ENCODE data around the gene BAIAP2. TPM values are rescaled to one million over a fixed set of nuclear protein-coding genes. Genes with fewer than 3 reads are reported as not detected.
A peak's percentile ranks its signal among the peaks of the same experiment; 100 is the strongest.

Gene BAIAP2
- total RNA-seq, 6 donors from 2014 or later: 90.7 to 231 (median 123) TPM

DNA sequence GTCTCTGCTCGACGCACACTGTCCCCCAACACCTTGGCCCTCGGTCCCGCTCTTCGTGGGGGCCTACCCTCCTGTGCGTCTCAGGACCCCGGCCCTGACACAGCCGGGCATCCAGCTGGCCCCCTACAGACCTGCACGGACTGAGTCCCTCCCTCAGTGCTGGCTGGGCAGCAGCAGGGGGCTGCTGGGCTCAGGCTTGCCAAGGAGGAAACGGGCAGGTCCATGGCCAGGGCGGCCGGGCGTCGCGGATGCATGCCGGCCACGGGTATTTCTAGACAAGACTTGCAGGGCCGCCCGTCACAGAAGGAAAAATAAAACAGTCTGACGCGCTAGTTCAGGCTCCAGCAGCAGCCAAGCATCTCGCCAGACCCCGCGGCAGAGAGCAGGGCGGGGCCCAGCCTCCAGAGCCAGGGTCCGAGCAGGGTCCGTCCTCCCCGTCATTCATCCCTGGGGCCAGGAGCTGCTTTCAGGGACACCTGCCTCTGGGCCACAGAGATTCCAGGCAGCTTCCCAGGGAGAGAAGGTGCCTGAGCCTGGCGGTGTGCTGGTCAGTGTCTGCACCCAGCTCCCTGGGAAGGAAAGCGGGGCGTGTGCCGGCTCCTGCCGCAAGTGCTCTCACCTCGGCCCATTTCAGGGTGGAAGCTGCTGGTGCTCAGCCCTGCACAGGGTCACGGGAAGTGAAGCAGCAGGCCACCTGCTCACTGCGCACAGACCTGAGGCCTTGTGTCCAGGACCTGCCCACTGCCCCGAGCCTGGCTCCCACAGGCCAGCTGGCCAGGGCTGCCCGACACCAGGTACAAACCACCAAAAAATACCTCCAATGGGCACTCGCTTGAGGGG, 123.1 kb downstream of the BAIAP2 start:
- peak in 1 of 2 donors; percentile 78 for DNase-seq
- no peaks in the 10 kb centered on the region for H3K9me3 ChIP-seq

DNA sequence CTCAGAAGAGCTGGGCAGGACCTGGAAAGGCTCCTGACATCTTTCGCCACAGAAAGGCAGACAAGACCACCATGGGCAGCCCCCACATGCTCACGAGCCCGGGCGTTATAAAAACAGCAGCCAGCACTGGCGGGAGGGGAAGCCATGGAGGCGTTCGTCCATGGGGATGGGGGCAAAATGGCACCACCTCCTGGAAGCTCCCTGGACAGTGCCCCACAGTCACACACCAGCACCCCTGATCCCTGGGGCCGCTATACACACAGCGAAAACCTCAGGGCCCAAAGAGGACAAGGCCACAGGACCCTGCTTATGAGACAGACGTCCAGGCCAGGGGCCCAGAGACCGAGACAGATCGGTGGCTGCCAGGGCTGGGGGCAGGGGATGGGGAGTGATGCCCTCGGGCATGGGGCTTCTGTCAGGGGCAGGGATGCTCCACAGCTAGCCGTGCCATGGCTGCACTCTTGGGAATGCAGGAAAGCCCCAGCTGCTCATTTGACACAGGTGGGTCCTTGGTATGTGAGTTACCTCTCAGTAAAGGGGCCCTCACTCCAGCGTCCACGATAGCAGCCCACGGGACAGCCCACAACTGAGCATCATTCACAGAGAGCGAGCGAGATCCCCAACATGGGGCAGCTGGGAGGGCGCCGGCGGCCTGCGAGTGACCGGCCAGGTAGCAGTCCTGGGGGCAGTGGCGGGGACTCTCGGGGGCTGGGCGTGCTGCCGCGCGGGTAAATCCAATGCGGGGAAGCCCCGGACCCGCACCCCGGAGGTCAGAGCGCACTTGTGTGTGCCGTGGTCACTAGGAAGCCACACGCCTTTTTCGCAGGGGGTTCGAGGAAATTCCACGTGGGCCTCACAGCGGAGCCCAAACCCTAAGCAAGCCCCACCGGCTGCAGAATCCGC, 124.0 kb downstream of the BAIAP2 start:
- peak overlapping the region in 1 of 4 donors; percentile 92 for H3K27ac ChIP-seq
- DNase-seq (peak in 1 of 2 donors; percentile 70), ATAC-seq (ENCODE audit: low FRiP score in 2 of 2) (no peak)
- no peaks in the 10 kb centered on the region for H3K36me3 ChIP-seq
- TF ChIP-seq, protein P1, sequence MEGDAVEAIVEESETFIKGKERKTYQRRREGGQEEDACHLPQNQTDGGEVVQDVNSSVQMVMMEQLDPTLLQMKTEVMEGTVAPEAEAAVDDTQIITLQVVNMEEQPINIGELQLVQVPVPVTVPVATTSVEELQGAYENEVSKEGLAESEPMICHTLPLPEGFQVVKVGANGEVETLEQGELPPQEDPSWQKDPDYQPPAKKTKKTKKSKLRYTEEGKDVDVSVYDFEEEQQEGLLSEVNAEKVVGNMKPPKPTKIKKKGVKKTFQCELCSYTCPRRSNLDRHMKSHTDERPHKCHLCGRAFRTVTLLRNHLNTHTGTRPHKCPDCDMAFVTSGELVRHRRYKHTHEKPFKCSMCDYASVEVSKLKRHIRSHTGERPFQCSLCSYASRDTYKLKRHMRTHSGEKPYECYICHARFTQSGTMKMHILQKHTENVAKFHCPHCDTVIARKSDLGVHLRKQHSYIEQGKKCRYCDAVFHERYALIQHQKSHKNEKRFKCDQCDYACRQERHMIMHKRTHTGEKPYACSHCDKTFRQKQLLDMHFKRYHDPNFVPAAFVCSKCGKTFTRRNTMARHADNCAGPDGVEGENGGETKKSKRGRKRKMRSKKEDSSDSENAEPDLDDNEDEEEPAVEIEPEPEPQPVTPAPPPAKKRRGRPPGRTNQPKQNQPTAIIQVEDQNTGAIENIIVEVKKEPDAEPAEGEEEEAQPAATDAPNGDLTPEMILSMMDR (IDR thresholded peaks at IDR 0.05): no peak
- TF ChIP-seq POLR2AphosphoS5 (IDR thresholded peaks at IDR 0.05) (no peak), POLR2A (IDR thresholded peaks at IDR 0.05) (no peak), EP300 (IDR thresholded peaks at IDR 0.05) (no peak)
- no peaks in the 10 kb centered on the region for H3K9me3 ChIP-seq
- H3K4me1 ChIP-seq: peaks cover 9 to 25% (median 16%) of the 10 kb centered on the region in 4 donors
- WGBS, 2 donors: 91 to 93% methylated on average over 22 to 43 of the region's 43 CpGs
- H3K27me3 ChIP-seq: no peaks in the 10 kb centered on the region
- peak overlapping the region in 3 of 4 donors; percentile 42 to 60 (median 45) for H3K4me3 ChIP-seq

More for the DNA sequence above, 123.1 kb downstream of the BAIAP2 start:
- Histone ChIP-seq H3K4me1 (peaks cover 9 to 25% (median 16%) of the 10 kb centered on the region in 4 donors), H3K4me3 (no peak overlapping the region), H3K27ac (no peak overlapping the region), H3K27me3 (no peaks in the 10 kb centered on the region), H3K36me3 (no peaks in the 10 kb centered on the region)
- ATAC-seq (ENCODE audit: low FRiP score in 2 of 2): no peak
- TF ChIP-seq, protein P1 (IDR thresholded peaks at IDR 0.05): no peak
- TF ChIP-seq POLR2AphosphoS5 (IDR thresholded peaks at IDR 0.05) (no peak), EP300 (IDR thresholded peaks at IDR 0.05) (no peak), POLR2A (IDR thresholded peaks at IDR 0.05) (no peak)
- 89 to 90% methylated on average over 16 to 39 of the region's 39 CpGs for WGBS, 2 donors

DNA sequence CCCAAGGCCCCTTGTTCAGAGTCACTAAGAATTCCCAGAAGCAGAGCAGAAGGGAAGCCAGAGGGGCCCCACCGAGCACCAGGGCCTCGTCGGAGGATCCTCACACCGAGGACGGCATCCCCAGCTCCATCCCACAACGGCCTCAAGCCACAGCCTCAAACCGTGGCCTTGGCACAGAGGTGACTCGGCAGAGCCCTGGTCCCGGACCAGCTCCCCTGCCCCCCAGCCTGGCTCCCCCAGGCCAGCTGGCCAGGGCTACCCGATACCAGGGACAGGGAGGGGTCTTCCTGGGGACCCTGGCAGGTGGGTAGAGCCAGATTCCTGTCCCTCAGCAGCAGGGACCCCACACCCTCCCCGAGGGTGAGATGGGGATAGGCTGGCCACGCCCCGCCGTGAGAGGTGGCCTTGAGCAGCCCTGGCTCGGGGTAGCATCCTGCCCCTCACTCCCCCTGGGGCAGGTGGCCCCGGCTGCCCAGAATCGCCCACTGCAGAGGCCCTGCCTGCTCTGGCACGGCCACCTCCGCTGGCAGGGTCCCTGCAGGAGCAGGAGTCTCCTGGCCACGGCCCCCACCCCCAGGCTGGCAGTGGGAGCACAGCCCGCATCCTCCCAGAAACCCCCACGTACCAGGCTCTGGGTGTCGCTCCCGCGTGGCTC, 124.8 kb downstream of the BAIAP2 start:
- H3K4me3 ChIP-seq: peak overlapping the region; percentile 25 to 60 (median 44)
- H3K4me1 ChIP-seq: peaks cover 9 to 25% (median 16%) of the 10 kb centered on the region in 4 donors
- TF ChIP-seq POLR2A (IDR thresholded peaks at IDR 0.05) (no peak), POLR2AphosphoS5 (IDR thresholded peaks at IDR 0.05) (no peak), EP300 (IDR thresholded peaks at IDR 0.05) (no peak)
- TF ChIP-seq, protein P1 (IDR thresholded peaks at IDR 0.05): no peak
- 50 to 54% methylated on average over 10 to 16 of the region's 25 CpGs for WGBS, 2 donors
- H3K36me3 ChIP-seq: no peaks in the 10 kb centered on the region
- H3K27ac ChIP-seq: peak overlapping the region; percentile 66 to 92 (median 85)
- ATAC-seq (ENCODE audit: low FRiP score in 2 of 2): peak; percentile 4 to 6
- no peaks in the 10 kb centered on the region for H3K9me3 ChIP-seq
- peaks cover 0 to under 1% (median 0%) of the 10 kb centered on the region in 4 donors for H3K27me3 ChIP-seq
- DNase-seq: no peak

DNA sequence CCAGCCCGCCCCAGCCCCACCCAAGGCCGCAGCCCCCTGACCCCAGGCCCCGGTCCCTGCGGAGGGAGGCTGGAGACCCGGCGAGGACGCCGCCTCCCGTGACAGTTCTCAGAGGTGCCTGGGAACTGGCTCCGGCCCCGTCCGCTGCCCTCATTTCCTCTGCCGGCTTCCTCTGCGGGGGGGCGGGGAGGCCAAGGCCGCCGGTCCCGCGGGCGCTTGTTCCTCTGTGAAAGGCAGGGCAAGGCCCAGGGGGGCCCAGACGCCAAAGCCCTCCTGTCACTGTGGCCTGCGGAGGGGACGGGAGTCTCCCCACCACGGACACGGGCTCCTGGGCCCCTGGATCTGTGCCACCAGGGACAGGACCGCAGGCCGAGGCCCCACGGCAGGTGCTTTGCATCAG, 125.4 kb downstream of the BAIAP2 start:
- ATAC-seq (ENCODE audit: low FRiP score in 2 of 2): peak; percentile 37 to 55
- peak; percentile 66 to 90 for DNase-seq
- H3K4me3 ChIP-seq: peak overlapping the region; percentile 25 to 60 (median 44)
- TF ChIP-seq POLR2AphosphoS5 (IDR thresholded peaks at IDR 0.05) (peak in 1 of 2 donors; percentile 33), POLR2A (IDR thresholded peaks at IDR 0.05) (peak in 1 of 4 donors; percentile 46)
- TF ChIP-seq, protein P1 (IDR thresholded peaks at IDR 0.05): no peak
- 27 to 52% methylated on average over 3 to 14 of the region's 28 CpGs for WGBS, 2 donors
- no peaks in the 10 kb centered on the region for H3K9me3 ChIP-seq
- peaks cover 9 to 25% (median 17%) of the 10 kb centered on the region in 4 donors for H3K4me1 ChIP-seq
- H3K36me3 ChIP-seq: no peaks in the 10 kb centered on the region
- peak overlapping the region; percentile 66 to 92 (median 85) for H3K27ac ChIP-seq
- peaks cover 0 to 3% (median 2%) of the 10 kb centered on the region in 4 donors for H3K27me3 ChIP-seq
